HG02678 (cell line): ENCODE results near the gene WDR11.

Source experiments
- ATAC-seq: cut with Tn5 transposase; IDR thresholded peaks from one replicate; pipeline ENCODE4 v1.9.1; 2021; ENCODE audit warnings: mild to moderate bottlenecking, moderate library complexity; ENCODE audit not compliant: unreplicated experiment

The WDR11 gene

GRCh38 chr10:120850911-120851865 lies at the start of gene WDR11:
TSS of gene WDR11 (plus strand) at chr10:120851362. CDS start at chr10:120851421, 59 bp downstream.
- peak; percentile 96 for ATAC-seq

GRCh38 chr10:120802935-120803334 lies 48.2 kb upstream of the WDR11 start:
- ATAC-seq: no peak

- ATAC-seq: no peak
These were observed 47.2 kb upstream of the WDR11 start for GRCh38 chr10:120803972-120804371.

- no peak for ATAC-seq
These were observed 45.9 kb upstream of the WDR11 start for GRCh38 chr10:120805014-120805812.

- ATAC-seq: no peak
These were observed 45.1 kb upstream of the WDR11 start for GRCh38 chr10:120806081-120806480.

- no peak for ATAC-seq
These were observed 40.9 kb upstream of the WDR11 start for GRCh38 chr10:120810298-120810697.

GRCh38 chr10:120813085-120813484 lies 38.1 kb upstream of the WDR11 start:
- no peak for ATAC-seq

- ATAC-seq: no peak
These were observed 32.9 kb upstream of the WDR11 start for GRCh38 chr10:120818301-120818700.

- no peak for ATAC-seq
These were observed 31.8 kb upstream of the WDR11 start for GRCh38 chr10:120819366-120819765.

GRCh38 chr10:120823266-120823665 lies 27.9 kb upstream of the WDR11 start:
- ATAC-seq: no peak

GRCh38 chr10:120824881-120825309 lies 26.3 kb upstream of the WDR11 start:
- no peak for ATAC-seq

- ATAC-seq: no peak
These were observed 25.0 kb upstream of the WDR11 start for GRCh38 chr10:120825878-120826769.

GRCh38 chr10:120827251-120827875 lies 23.8 kb upstream of the WDR11 start:
- peak; percentile 74 for ATAC-seq

GRCh38 chr10:120828763-120829319 lies 22.3 kb upstream of the WDR11 start:
- no peak for ATAC-seq

- ATAC-seq: no peak
These were observed 19.1 kb upstream of the WDR11 start for GRCh38 chr10:120832106-120832505.

GRCh38 chr10:120833222-120833928 lies 17.8 kb upstream of the WDR11 start:
- ATAC-seq: no peak

GRCh38 chr10:120835603-120836002 lies 15.6 kb upstream of the WDR11 start:
- ATAC-seq: no peak

- no peak for ATAC-seq
These were observed 12.2 kb upstream of the WDR11 start for GRCh38 chr10:120838941-120839340.

GRCh38 chr10:120841522-120842189 lies 9.5 kb upstream of the WDR11 start:
- no peak for ATAC-seq
